Parathyroid adenoma (tissue), 2 donors: ENCODE results near the gene TXN2.

Experiments used
- H2AFZ ChIP-seq: fragments of 300-600 bp; sonication (generic); one replicate; pipeline ENCODE4 v1.7.0; 2017; ENCODE audit warnings: antibody characterized with exemption, mild to moderate bottlenecking
- H3K27ac ChIP-seq: fragments of 300-600 bp; sonication (generic); one replicate; pipeline ENCODE4 v1.7.0; 2017
- H3K27me3 ChIP-seq: fragments of 300-600 bp; sonication (generic); one replicate; pipeline ENCODE4 v1.7.0; 2017; ENCODE audit warnings: low read length; ENCODE audit not compliant: control insufficient read depth, insufficient read depth
- H3K36me3 ChIP-seq: fragments of 300-600 bp; sonication (generic); one replicate; pipeline ENCODE4 v1.7.0; 2017; ENCODE audit warnings: low read length; ENCODE audit not compliant: control insufficient read depth, insufficient read depth
- H3K4me1 ChIP-seq: fragments of 300-600 bp; sonication (generic); one replicate; pipeline ENCODE4 v1.7.0; 2017; ENCODE audit warnings: control low read depth
- H3K4me2 ChIP-seq: fragments of 300-600 bp; sonication (generic); one replicate; pipeline ENCODE4 v1.7.0; 2017; ENCODE audit warnings: low read length
- H3K4me3 ChIP-seq: fragments of 300-600 bp; sonication (generic); one replicate; pipeline ENCODE4 v1.7.0; 2017; ENCODE audit warnings: low read depth, low read length
- H3K79me2 ChIP-seq: fragments of 300-600 bp; sonication (generic); one replicate; pipeline ENCODE4 v1.7.0; 2017; ENCODE audit warnings: control low read depth
- H3K9ac ChIP-seq: fragments of 300-600 bp; sonication (generic); one replicate; pipeline ENCODE4 v1.7.0; 2017; ENCODE audit warnings: mild to moderate bottlenecking
- H3K9me3 ChIP-seq: fragments of 300-600 bp; sonication (generic); one replicate; pipeline ENCODE4 v1.7.0; 2017; ENCODE audit warnings: low read length; ENCODE audit not compliant: control insufficient read depth
- CTCF ChIP-seq: fragments of 300-600 bp; sonication (generic); IDR thresholded peaks from one replicate; pipeline ENCODE4 v1.7.0; 2017; ENCODE audit warnings: antibody characterized with exemption, mild to moderate bottlenecking
- donor health status: primary hyperparathyroidism.

The TXN2 gene

DNA sequence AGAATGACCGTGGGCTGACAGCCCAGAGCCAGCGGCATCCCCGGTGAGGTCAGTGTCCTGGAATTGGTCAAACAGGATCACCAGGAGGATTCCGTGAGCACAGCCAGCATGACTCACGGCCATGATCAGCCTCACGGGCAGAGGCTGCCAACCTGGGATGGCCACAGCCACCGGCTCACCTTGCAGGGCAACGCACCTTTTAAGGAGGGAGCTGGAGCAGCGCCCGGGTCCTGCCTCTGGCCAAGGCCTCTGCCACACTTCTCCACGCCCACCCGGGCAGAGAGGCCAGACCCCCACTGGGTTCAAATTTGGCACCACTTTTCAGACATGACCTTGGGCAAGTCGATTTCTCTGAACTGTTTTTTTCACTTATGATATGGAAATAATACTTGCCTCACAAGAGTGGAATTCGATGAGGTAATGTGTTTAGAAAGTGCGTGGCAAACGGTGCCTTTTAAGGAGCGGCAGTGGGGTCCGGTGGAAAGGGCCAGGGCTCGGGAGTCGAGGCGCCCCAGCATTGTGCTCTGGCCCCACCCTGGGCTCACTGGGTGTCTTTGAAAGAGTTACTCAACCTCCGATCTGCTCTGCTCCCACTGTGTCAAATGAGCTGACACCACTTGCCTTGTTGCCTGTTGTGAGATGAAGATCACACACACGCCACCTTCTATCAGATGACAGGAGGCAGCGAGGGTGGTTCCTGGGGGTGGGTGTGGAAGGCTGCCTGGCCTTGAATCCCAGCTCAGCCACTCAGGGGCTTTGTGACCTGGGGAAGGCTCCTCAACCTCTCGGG lies 16.0 kb downstream of the TXN2 start:
- no peak overlapping the region for H3K9ac ChIP-seq
- no peak overlapping the region for H3K4me3 ChIP-seq
- no peaks in the 10 kb centered on the region for H3K36me3 ChIP-seq
- H2AFZ ChIP-seq = peak overlapping the region; percentile 42
- H3K4me1 ChIP-seq = peaks cover 8% of the 10 kb centered on the region
- H3K27ac ChIP-seq = peak overlapping the region; percentile 73
- no peaks in the 10 kb centered on the region for H3K9me3 ChIP-seq
- no peak for TF ChIP-seq CTCF
- H3K4me2 ChIP-seq = peak overlapping the region; percentile 34
- no peaks in the 10 kb centered on the region for H3K27me3 ChIP-seq
- H3K79me2 ChIP-seq = no peaks in the 10 kb centered on the region

- Histone ChIP-seq H3K27me3 (no peaks in the 10 kb centered on the region), H3K27ac (peak overlapping the region; percentile 73), H2AFZ (no peak overlapping the region), H3K79me2 (no peaks in the 10 kb centered on the region), H3K9me3 (no peaks in the 10 kb centered on the region), H3K9ac (no peak overlapping the region), H3K4me2 (peak overlapping the region; percentile 34), H3K36me3 (no peaks in the 10 kb centered on the region), H3K4me1 (peaks cover 8% of the 10 kb centered on the region), H3K4me3 (no peak overlapping the region)
- TF ChIP-seq CTCF = no peak
Observed at GRCh38 chr22:36464715-36465231, 16.7 kb downstream of the TXN2 start.

- TF ChIP-seq CTCF = no peak
- no peaks in the 10 kb centered on the region for H3K27me3 ChIP-seq
- H3K9me3 ChIP-seq = no peaks in the 10 kb centered on the region
- H3K36me3 ChIP-seq = no peaks in the 10 kb centered on the region
- no peak overlapping the region for H3K9ac ChIP-seq
- H3K79me2 ChIP-seq = no peaks in the 10 kb centered on the region
- no peak overlapping the region for H3K4me2 ChIP-seq
- H3K4me3 ChIP-seq = no peak overlapping the region
- H3K27ac ChIP-seq = peak overlapping the region; percentile 73
- no peak overlapping the region for H2AFZ ChIP-seq
- H3K4me1 ChIP-seq = peaks cover 8% of the 10 kb centered on the region
Observed at GRCh38 chr22:36463783-36464184, 17.7 kb downstream of the TXN2 start.

DNA sequence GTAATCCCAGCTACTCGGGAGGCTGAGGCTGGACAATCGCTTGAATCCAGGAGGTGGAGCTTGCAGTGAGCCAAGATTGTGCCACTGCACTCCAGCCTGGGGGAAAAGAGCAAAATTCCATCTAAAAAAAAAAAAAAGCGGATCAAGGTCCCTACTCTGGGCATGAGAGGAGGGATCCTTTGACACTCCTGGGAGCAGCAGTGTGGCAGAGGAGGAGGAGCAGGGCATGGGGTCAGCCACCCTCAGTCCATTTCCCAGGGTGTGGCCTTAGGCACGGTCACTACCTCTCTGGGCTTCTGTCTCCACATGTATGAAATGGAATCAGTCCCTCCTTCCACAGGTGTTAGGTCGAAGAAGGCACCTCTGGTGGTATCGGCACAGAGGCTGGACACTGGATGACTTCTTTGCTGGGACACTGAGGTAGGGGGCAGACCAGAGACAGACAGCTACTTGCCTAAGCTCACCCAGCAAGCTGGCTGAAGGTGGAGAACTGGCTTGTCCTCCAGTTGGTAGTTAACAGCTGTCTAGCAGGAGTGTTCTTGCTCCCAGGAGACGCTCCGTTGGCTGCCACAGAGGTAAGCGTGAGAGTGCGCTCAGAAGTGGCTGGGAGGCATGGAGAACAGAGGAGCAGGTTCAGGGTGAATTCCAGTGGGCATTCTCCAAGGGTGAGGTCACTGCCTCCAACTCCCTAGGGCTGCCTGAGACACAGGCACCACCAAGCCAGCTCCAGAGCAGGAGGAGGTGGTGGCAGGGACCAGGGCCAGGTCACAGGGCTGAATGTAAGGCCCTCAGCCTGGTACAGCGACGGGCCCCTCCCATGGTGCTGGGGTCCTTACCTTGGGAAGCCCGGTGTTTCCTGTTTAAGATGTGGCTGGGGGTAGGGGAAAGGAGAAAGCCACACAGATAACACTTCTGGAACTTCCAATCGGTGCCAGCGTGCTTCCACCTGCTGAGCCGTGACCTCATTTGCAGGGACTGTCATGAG lies 19.5 kb downstream of the TXN2 start:
- no peak overlapping the region for H3K9ac ChIP-seq
- H3K4me2 ChIP-seq = peak overlapping the region; percentile 56
- no peaks in the 10 kb centered on the region for H3K79me2 ChIP-seq
- no peak overlapping the region for H2AFZ ChIP-seq
- H3K27me3 ChIP-seq = no peaks in the 10 kb centered on the region
- H3K36me3 ChIP-seq = no peaks in the 10 kb centered on the region
- H3K27ac ChIP-seq = peak overlapping the region; percentile 41
- H3K9me3 ChIP-seq = no peaks in the 10 kb centered on the region
- peaks cover 8% of the 10 kb centered on the region for H3K4me1 ChIP-seq
- TF ChIP-seq CTCF = no peak
- H3K4me3 ChIP-seq = no peak overlapping the region
